HG02885 (cell line): ENCODE measurements around the gene OPCML.

ENCODE experiments used
- ATAC-seq: cut with Tn5 transposase; IDR thresholded peaks from one replicate; pipeline ENCODE4 v1.9.1; 2021; ENCODE audit warnings: mild to moderate bottlenecking; ENCODE audit not compliant: unreplicated experiment, poor library complexity

The OPCML gene

DNA sequence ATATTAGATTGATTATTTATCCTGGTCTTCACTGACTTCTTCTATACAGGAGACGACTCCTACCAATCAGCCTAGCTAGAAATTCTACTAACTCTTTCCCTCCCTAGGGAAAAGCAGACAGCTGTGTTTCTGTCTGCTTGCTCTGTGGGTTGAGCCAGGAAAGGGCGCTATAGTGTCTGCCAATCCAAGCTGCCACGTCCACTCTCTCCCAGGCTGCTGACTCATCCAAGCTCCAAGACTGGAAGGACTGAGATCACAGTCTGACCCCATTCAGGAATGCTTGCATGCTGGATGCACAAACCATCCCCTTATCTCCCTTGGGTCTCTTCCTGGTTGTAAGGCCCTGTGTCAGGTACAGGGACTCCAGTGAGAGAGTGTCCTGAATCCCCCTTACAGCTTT lies 955.6 kb downstream of the OPCML start:
- ATAC-seq, result no peak

GRCh38 chr11:132564091-132564885 lies 968.0 kb downstream of the OPCML start:
- no peak for ATAC-seq

- ATAC-seq, result no peak
These were observed 969.3 kb downstream of the OPCML start for GRCh38 chr11:132563050-132563449.

GRCh38 chr11:132561937-132562336 lies 970.4 kb downstream of the OPCML start:
- ATAC-seq, result no peak

DNA sequence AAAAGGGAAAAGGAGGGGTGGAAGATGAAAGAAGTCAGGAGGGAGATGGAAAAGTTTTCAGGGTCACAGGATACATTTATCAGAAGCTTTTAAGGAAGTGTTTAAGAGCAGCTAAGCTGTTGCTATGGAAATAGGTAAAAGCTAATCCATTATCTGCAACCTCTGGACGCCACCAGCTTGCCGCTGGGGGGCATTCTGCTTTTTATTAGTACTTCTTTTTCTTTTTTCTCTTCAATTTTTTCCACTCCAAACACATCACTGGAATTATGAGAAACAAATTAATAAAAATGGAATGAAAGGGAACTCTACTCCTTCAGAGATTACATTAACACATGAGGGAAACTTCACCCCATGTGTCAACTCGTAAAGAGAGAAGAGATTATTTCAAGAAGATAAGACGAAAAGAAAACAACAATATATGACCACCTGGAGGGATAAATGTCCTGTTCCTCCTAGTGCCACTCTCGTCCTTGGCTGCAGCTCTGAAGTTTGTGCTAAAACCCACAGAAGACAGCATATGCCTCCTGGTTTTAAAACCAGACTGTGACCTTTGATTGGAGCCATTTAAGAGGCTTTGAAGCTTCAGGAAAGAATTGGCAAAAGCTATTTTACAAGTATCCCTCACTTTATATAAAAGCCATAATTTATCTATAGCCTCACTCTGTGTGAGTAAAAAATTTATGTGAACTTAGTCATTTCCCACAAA lies 972.8 kb downstream of the OPCML start:
- ATAC-seq, result no peak

DNA sequence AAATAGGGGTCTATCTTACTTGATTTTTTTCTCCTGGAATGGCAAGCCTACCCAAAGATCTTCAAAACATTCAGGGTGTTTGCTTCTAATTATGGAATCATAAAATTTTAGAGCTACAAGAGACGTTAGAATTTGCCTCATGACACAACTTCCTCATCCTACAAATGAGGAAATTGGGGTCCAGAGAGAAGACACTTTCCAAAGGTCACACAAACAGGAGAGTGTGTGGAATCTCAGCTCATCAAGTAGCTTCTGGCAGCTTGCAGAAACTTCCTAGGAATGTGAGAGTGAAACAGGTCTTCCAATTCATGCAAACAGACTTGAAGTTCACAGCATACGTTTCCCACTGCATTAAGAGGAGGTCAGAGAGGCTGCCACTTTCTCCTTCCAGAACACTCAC lies 976.0 kb downstream of the OPCML start:
- ATAC-seq, result no peak

DNA sequence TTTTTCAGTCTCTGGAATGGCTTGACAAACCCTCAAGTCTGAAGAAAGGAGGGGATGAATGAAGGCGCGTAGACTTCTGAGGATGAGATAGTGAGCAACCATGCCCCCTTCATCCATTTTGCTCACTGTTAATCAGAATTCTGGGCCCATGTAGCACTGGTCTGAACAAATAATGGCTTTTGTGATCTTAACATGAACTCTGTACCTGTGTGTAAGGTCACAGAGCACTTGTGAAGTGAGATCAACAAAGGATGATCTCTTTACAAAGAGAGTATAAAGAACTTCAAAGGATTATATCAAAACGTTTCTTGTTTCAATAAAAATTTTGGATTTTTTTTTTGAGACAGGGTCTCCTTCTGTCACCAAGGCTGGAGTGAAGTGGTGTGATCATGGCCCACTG lies 976.7 kb downstream of the OPCML start:
- no peak for ATAC-seq

- ATAC-seq, result no peak
These were observed 981.3 kb downstream of the OPCML start for GRCh38 chr11:132551016-132551415.

DNA sequence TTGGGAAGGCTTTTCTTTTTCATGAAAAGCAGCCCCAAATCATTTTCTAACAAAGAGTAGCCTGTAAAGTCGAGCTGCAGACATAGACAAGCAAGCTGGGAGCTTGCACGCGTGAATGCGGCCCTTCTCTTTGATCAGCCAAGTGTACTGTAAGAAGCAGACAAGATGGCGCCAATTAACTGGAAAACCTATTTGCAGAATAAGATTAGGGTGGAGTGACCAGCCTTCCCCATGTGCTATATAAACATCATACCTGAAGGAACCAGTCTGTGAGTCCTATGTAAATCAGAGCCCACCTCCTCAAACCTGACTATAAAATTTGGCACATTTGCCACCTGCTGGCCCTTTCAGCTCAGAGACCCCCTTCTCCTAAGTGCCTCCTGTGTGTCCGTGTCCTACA lies 982.7 kb downstream of the OPCML start:
- no peak for ATAC-seq

DNA sequence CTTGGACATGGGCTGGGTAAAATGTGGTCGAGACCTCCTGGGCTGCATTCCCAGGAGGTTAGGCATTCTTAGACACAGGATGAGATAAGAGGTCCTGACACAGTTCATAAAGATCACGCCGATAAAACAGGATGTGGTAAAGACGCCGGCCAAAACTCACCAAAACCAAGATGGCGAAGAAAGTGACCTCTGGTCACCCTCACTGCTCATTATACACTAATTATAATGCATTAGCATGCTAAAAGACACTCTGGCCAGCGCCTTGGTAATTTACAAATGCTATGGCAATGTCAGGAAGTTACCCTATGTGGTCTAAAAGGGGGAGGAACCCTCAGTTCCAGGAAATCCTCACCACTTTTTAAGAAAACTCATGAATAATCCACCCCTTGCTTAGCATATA lies 983.3 kb downstream of the OPCML start:
- no peak for ATAC-seq

- ATAC-seq, result no peak
These were observed 988.3 kb downstream of the OPCML start for GRCh38 chr11:132544007-132544406.

DNA sequence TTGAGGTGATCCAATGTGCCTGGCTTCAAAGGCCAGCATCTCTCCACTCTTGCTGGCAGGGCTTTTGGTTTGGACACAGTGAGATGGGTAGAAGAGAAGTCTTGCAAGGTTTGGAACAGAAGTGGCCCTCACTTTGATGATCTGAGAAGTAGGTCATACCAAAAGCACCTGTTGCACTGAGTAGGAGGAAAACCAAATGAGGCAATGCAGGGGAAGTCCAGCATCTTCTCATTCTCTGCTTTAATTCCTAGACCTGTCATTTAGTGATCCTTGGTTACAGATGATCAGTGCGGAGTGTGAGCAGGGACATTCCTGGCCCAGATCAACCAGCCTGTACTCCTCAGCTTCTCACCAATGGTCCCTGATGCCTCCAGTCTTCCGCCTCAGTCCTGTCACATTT lies 990.5 kb downstream of the OPCML start:
- ATAC-seq, result no peak

DNA sequence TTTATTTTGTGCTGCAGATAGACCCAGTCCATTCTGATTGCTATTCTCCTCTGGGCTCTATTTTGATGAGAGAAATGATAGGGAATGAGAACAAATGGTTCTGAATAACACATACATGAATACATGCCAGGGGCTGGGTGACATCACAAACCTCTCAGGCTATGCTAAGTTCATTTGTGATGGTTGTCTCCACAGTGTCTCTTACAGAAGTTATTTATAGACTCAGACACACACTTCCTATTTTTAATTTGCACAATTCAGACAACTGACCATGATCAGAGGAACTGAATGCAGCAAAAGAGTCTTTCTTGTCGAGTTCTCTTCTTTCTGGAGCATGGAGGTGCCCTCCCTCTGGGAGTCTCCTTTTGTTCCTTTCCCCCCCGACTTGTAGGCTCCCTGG lies 991.7 kb downstream of the OPCML start:
- ATAC-seq, result no peak

GRCh38 chr11:132539590-132540368 lies 992.5 kb downstream of the OPCML start:
- ATAC-seq, result no peak

DNA sequence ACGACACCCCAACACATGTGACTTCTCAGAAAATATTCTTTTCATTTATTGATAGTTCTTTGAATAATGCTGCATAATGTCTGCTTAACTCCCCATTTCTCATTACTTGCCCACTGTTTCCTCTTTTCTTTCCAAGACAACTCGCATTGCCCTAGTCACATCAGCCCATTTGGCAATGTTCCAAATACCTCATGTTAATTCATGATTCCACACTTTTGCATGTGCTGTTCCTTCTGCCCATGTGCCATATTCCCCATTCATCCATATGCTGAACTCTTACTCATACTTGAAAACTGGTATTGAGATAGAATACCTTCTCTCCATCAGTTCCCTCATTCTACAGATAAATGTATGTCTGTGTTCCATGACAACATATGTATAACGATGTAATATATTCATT lies 993.7 kb downstream of the OPCML start:
- no peak for ATAC-seq

DNA sequence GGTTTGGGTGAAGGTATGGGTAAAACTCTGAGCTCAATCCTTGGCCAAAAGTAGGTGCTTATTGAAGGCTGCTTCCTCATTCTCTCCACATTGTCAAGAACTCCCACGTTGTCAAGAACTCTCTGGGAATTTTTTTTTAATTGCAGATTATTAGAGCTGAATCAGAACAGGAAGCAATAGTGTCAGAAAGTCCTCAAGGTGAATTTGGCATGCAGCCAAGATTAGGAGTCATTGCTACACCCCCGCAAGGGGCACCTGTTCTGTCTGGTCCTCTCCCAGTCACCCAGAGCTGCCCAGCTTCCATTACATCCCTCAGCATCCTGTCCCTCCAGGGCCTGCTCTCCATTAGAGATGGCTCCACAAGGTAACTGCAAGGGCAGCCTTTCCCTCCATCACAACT lies 996.5 kb downstream of the OPCML start:
- ATAC-seq, result no peak

GRCh38 chr11:132531921-132532320 lies 1000.4 kb downstream of the OPCML start:
- ATAC-seq, result no peak

DNA sequence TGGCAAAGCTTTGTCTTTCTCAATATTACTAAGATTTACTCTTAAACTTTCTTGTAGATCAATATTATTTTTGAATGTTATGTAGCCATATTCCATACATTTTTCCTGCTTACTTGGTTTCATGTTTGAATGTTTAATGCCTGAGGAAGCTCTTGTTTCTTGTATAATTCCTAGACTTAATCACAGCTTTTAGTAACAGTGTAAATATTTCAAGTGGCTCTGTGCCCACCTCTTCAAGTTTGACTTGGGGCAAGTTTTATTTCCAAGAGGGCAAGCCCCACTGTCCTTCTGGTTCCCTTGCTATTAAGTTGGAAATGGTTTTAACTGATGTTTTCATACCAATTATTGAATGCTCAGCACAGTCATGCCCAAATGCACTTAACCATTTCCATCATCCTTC lies 1004.1 kb downstream of the OPCML start:
- no peak for ATAC-seq

DNA sequence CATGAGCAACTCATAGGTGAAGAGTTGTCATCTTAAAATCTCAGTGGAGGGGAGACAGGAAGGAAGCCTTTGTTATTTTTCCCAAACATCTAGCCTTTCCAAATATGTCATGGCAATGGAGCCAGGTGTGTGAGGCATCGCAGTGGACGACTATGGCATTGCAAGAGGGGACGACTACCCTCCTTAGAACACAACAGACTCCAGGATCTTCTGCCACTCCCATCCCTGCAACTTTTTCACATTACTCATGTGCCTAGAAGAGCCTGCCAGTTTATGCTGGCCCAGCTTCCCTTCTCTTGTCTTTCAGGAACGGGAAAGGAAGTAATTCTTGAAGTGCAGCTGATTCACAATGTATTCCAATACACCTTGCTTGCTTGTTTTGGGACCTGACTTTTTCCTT lies 1008.4 kb downstream of the OPCML start:
- no peak for ATAC-seq

DNA sequence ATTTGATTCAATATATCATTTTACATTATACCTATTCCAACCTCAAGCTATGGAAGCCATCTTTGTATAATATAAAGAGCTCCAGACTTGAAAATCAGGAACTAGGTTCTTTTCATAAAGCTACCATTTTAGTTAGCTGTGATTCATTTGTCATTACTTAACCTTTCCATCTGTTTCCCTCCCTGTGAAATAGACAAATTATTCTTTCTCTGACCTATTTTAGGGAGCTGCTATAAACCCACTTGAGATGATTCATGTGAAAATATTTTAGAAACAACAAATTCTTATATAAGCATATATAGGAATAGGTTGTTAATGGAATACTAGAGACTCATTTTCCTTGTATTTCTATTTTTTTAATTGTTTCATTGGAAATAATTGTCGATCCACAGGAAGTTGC lies 1012.1 kb downstream of the OPCML start:
- ATAC-seq, result no peak

GRCh38 chr11:132519241-132519815 lies 1013.0 kb downstream of the OPCML start:
- ATAC-seq, result no peak
